Endodermal cell (in vitro differentiated cells): ENCODE data around the gene TNRC18. TPM values are rescaled to one million over a fixed set of nuclear protein-coding genes. Genes with fewer than 3 reads are reported as not detected.
A peak's percentile ranks its signal among the peaks of the same experiment; 100 is the strongest.

Experiments used
- DNase-seq: peaks from one replicate; pipeline ENCODE4 v3.0.0-alpha.2; 2017
- H3K27ac ChIP-seq: 2 replicates; pipeline ENCODE4 v1.5.1; 2013; ENCODE audit warnings: mild to moderate bottlenecking, low read depth, low read length, moderate library complexity
- H3K27me3 ChIP-seq: 2 replicates; pipeline ENCODE4 v1.6.1; 2013; ENCODE audit warnings: mild to moderate bottlenecking, low read length, moderate library complexity; ENCODE audit not compliant: insufficient read depth, control insufficient read depth, poor library complexity, severe bottlenecking
- H3K36me3 ChIP-seq: 2 replicates; pipeline ENCODE4 v1.7.0; 2013; ENCODE audit warnings: mild to moderate bottlenecking, low read length, moderate library complexity; ENCODE audit not compliant: control insufficient read depth, insufficient read depth
- H3K4me1 ChIP-seq: one replicate; pipeline ENCODE4 v1.7.0; 2013; ENCODE audit warnings: low read length; ENCODE audit not compliant: control insufficient read depth, insufficient read depth
- H3K4me3 ChIP-seq: 2 replicates; pipeline ENCODE4 v1.5.1; 2013; ENCODE audit warnings: mild to moderate bottlenecking, low read length, moderate library complexity
- H3K9ac ChIP-seq: 2 replicates; pipeline ENCODE4 v1.6.1; 2013; ENCODE audit warnings: mild to moderate bottlenecking, low read length, moderate library complexity; ENCODE audit not compliant: poor library complexity, severe bottlenecking; ENCODE audit errors: extremely low read depth
- H3K9me3 ChIP-seq: 2 replicates; pipeline ENCODE4 v1.6.1; 2013; ENCODE audit warnings: mild to moderate bottlenecking, low read length, moderate library complexity; ENCODE audit not compliant: control insufficient read depth
- H3K27ac Mint-ChIP-seq: 2 replicates; pipeline ENCODE4 v1.8.0; 2020; ENCODE audit warnings: mixed read lengths
- H3K27me3 Mint-ChIP-seq: 2 replicates; pipeline ENCODE4 v1.8.0; 2021; ENCODE audit warnings: mild to moderate bottlenecking, mixed read lengths; ENCODE audit not compliant: insufficient read depth
- H3K36me3 Mint-ChIP-seq: 2 replicates; pipeline ENCODE4 v1.8.0; 2020; ENCODE audit warnings: low read depth, mixed read lengths
- H3K4me1 Mint-ChIP-seq: 2 replicates; pipeline ENCODE4 v1.8.0; 2020; ENCODE audit warnings: mixed read lengths
- H3K4me3 Mint-ChIP-seq: 2 replicates; pipeline ENCODE4 v1.8.0; 2020; ENCODE audit warnings: mild to moderate bottlenecking, moderate library complexity, mixed read lengths
- H3K9me3 Mint-ChIP-seq: 2 replicates; pipeline ENCODE4 v1.8.0; 2020; ENCODE audit warnings: mild to moderate bottlenecking, mixed read lengths
- WGBS, 2 experiments: methylation state at CpG; one replicate each; pipeline versions ENCODE4 v1.1.5 to v1.1.7; 2013; ENCODE audit warnings: missing lambda C conversion rate in 2 of 2, mixed read lengths in 1 of 2; ENCODE audit not compliant: insufficient coverage in 1 of 2, insufficient read length in 1 of 2; 5-methylcytosine and 5-hydroxymethylcytosine counted together
- total RNA-seq, 2 donors: library from RNA; stranded (reverse); fragmentation: NEBNext Ultra II Directional in 1 of 2; extraction: Animal tissue kit (Norgen Biotek cat#: 25700) in 1 of 2; gene quantifications; 2 replicates in 1 of 2; 3 replicates in 1 of 2; pipeline ENCODE4 v1.2.1, GENCODE V29; 2021
- TF ChIP-seq, protein P1 (sequence below): fragments of 200-600 bp; sonication (generic); conservative IDR thresholded peaks from 2 replicates; pipeline ENCODE4 v1.5.0; 2021; ENCODE audit warnings: antibody characterized with exemption, mild to moderate bottlenecking

The TNRC18 gene
- total RNA-seq, 2 donors from 2014 or later, result 103 to 136 TPM

DNA sequence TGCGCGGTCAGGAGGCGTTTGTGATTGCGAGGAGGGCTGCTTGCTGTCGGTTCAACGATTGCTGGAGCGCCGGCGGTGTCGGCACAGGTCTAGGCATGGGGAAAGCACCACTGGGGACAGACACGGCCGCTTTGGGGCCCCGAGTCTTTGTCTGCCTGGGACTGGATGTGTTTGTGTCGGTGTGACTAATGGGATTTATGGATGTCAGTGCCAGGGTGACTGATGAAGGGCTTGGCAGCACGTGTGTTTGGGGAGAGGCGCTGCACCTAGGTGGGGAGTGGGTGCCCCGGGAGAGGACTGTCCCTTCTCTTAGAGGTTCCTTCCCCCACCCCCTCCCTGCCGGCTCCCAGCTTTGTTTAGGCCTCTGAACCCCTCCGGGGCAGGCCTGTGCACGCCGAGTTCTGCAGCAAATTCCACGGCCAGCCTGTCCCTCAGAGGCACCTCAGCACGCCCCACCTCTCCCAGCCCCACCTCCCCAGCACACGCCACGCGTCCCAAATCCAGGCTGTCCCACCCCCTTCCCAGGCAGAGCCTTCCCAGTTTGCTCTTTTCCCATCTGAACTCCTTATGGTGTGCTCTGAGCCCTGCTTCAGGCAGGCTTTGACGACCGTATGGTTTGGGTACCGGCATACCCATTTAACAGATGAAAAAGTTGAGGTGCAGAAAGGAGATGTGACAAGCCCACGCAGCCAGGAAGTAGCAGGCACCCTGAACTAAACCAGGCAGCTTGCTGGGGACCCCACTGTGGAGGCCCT lies 6.4 kb upstream of the TNRC18 start:
- peak overlapping the region; percentile 99 for H3K4me3 ChIP-seq
- H3K9me3 ChIP-seq, result peaks cover 12% of the 10 kb centered on the region
- H3K9ac ChIP-seq, result peak overlapping the region; percentile 100
- DNase-seq, result peak; percentile 81
- TF ChIP-seq, protein P1, sequence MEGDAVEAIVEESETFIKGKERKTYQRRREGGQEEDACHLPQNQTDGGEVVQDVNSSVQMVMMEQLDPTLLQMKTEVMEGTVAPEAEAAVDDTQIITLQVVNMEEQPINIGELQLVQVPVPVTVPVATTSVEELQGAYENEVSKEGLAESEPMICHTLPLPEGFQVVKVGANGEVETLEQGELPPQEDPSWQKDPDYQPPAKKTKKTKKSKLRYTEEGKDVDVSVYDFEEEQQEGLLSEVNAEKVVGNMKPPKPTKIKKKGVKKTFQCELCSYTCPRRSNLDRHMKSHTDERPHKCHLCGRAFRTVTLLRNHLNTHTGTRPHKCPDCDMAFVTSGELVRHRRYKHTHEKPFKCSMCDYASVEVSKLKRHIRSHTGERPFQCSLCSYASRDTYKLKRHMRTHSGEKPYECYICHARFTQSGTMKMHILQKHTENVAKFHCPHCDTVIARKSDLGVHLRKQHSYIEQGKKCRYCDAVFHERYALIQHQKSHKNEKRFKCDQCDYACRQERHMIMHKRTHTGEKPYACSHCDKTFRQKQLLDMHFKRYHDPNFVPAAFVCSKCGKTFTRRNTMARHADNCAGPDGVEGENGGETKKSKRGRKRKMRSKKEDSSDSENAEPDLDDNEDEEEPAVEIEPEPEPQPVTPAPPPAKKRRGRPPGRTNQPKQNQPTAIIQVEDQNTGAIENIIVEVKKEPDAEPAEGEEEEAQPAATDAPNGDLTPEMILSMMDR, result no peak
- Mint-ChIP-seq H3K4me3 (peak overlapping the region; percentile 96), H3K27me3 (peaks cover 20% of the 10 kb centered on the region), H3K27ac (peak overlapping the region; percentile 93), H3K36me3 (peaks cover 23% of the 10 kb centered on the region), H3K4me1 (peaks cover 13% of the 10 kb centered on the region), H3K9me3 (peaks cover 15% of the 10 kb centered on the region)
- H3K27me3 ChIP-seq, result no peaks in the 10 kb centered on the region
- WGBS, 2 experiments, result 31 to 37% methylated on average over 23 to 30 of the region's 30 CpGs
- H3K27ac ChIP-seq, result peak overlapping the region; percentile 99
- H3K4me1 ChIP-seq, result no peaks in the 10 kb centered on the region
- peaks cover 13% of the 10 kb centered on the region for H3K36me3 ChIP-seq

DNA sequence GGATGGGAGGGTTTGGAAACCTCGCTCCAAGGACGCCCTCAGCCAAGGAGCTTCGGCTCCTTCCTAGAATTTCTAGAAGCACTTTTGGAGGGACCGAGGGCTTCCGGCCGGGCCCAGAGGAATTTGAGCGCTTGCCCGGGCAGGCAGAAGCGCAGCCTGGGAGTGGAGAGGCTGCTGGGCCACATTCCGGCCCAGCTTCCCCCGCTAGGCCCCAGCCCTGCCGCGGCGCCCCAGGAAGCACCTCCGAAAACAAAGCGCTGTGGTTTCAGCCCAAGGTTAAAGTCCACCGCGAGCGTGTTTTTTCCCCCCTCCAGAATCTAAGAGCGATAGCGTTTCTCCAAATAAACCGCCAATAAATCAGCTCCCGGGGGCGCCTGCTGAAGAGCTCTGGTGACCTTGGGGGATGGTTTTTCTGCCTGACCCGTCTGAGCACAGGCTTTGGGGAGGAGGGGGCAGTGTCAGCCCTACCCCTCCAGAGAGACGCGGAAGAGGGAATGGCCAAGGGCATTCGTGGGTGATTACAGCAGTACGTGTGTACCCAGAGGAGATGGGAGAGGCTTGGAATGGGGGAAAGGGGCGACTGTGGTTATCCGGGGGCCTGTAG lies 5.7 kb upstream of the TNRC18 start:
- Histone ChIP-seq H3K9me3 (peaks cover 12% of the 10 kb centered on the region), H3K4me3 (peak overlapping the region; percentile 99), H3K27me3 (no peaks in the 10 kb centered on the region), H3K4me1 (no peaks in the 10 kb centered on the region), H3K9ac (peak overlapping the region; percentile 100), H3K36me3 (peaks cover 13% of the 10 kb centered on the region), H3K27ac (peak overlapping the region; percentile 99)
- 1 to 5% methylated on average over 22 to 31 of the region's 31 CpGs for WGBS, 2 experiments
- Mint-ChIP-seq H3K4me1 (peaks cover 13% of the 10 kb centered on the region), H3K9me3 (peaks cover 12% of the 10 kb centered on the region), H3K27ac (peak overlapping the region; percentile 93), H3K36me3 (peaks cover 18% of the 10 kb centered on the region), H3K27me3 (peaks cover 19% of the 10 kb centered on the region), H3K4me3 (peak overlapping the region; percentile 96)
- no peak for DNase-seq
- TF ChIP-seq, protein P1, result no peak

DNA sequence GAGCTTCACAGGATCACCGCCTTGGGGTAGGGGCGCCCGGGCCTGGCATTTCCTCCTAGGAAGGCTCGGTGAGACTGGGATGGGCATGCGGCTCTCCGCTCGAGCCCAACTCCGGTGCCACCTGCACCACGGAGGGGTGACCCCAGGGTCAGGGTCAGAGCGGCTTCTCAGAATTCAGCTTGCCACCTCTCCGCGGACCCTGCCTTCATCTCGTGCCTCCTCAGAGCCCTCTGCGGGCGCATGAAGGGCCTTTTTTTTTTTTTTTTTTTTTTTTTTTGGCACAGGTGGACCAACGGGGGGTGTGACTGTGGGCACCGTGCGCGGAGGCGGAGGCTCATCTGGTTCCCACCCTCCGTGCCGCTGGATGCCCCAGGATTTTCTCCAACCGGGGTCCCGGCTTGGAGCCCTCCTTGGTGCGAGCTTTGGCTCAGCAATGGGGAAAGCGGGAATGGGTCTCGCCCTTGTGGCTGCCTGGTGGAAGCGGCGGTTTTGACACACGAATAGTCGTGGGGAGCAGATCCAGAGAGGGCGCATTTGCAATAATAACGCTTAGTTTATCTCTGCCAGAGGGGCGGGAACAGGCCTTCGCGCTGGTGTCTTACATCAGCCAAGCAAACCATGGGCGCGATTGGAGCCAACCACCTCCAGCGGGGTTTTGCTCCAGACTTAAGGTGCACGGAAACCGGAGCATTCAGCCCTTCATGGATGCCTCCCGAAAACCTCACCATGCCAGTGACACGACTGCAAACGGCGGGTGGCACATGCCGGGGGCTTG lies 5.0 kb upstream of the TNRC18 start:
- no peaks in the 10 kb centered on the region for H3K27me3 ChIP-seq
- H3K27ac Mint-ChIP-seq, result peak overlapping the region; percentile 93
- H3K27me3 Mint-ChIP-seq, result peaks cover 18% of the 10 kb centered on the region

More for the DNA sequence above, 5.0 kb upstream of the TNRC18 start:
- H3K9ac ChIP-seq, result peak overlapping the region; percentile 100
- Mint-ChIP-seq H3K4me1 (peaks cover 13% of the 10 kb centered on the region), H3K4me3 (peak overlapping the region; percentile 96), H3K36me3 (peaks cover 16% of the 10 kb centered on the region), H3K9me3 (peaks cover 11% of the 10 kb centered on the region)
- peaks cover 13% of the 10 kb centered on the region for H3K36me3 ChIP-seq
- H3K4me3 ChIP-seq, result peak overlapping the region; percentile 99
- 5 to 9% methylated on average over 17 to 46 of the region's 46 CpGs for WGBS, 2 experiments
- TF ChIP-seq, protein P1, result no peak
- H3K4me1 ChIP-seq, result no peaks in the 10 kb centered on the region
- peak overlapping the region; percentile 99 for H3K27ac ChIP-seq
- DNase-seq, result peak; percentile 87
- H3K9me3 ChIP-seq, result peaks cover 12% of the 10 kb centered on the region
